GM19463 (cell line): Measurements from ENCODE around the gene TMEM35A.
"Not testable (repeated sequence)": the region's sequence is repeated elsewhere in the genome, so short reads cannot be mapped to it uniquely, and the experiment has no call there.

Experiments used
- ATAC-seq: cut with Tn5 transposase; IDR thresholded peaks from one replicate; pipeline ENCODE4 v1.9.1; 2021; ENCODE audit warnings: mild to moderate bottlenecking, moderate library complexity; ENCODE audit not compliant: unreplicated experiment

TMEM35A gene, protein sequence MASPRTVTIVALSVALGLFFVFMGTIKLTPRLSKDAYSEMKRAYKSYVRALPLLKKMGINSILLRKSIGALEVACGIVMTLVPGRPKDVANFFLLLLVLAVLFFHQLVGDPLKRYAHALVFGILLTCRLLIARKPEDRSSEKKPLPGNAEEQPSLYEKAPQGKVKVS

DNA sequence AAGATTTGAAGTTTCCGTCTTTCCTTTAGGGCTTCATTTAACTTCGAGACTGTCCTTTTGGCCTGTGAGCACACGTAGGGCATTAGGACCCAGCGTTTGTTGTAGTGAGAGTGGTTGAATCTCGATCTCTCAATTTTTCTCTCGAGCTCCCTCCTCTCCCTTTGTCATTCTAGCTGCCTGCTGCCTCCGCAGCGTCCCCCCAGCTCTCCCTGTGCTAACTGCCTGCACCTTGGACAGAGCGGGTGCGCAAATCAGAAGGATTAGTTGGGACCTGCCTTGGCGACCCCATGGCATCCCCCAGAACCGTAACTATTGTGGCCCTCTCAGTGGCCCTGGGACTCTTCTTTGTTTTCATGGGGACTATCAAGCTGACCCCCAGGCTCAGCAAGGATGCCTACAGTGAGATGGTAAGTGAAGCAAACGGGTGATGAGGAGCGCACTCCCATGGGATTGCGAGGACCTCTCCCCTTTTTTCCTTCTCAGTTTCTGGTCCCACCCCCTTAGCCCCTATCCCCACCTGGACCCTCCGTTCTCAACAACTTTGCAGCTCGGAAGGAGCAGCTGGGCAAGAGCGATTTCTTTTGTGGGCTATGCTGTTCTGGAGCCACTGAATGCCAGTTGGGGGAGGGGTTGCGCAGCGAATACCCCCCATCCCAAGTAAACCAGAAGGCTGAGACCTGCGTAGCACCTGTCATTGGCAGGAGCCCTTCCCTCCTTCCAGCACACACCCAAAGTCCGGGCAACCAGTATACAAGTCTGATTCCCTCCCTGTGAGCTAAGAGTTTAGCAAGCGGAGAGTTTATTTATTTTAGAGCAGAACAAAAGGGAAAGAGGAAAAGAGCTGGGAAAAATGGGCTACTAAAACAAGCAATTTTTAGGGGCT, at the start of gene TMEM35A:
Gene TMEM35A (plus strand): TSS at position 164 of the 883 bp plus-strand sequence. CDS start 124 bp downstream, at position 288.
- no peak for ATAC-seq

DNA sequence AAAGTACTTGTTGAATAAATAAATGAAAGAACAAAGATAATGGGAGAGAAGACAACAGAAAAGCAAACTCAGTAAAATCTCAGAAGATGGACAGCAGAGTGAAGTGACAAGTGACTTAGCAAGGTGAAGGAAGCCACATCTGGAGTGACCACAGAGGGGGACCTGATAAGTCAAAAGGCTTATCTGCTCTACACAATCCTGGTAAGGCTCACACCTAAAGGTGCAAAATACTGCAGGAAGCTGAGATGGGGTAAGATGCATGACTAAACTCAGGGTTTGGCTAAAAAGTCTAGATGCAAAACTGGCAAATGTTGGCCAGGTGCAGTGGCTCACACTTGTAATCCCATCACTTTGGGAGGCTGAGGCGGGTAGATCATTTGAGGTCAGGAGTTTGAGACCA, 49.0 kb upstream of the TMEM35A start:
- ATAC-seq = no peak

DNA sequence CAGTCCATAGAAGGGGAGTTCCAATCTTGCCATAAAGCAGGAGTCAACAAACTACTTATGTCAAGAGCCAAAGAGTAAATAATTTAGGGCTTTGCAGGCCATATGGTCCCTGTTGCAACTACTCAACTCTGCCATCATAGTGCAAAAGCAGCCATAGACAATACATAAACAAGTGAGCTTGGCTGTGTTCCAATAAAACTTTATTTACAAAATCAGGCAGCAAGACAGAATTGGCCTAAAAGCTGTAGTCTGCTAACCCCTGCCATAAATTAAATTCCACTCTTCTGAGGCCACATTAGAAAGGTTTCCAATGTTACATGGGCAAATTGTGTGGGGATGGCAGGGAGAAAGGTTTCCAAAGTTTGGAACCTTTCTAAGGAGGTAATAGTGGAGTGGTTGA, 41.4 kb upstream of the TMEM35A start:
- no peak for ATAC-seq

DNA sequence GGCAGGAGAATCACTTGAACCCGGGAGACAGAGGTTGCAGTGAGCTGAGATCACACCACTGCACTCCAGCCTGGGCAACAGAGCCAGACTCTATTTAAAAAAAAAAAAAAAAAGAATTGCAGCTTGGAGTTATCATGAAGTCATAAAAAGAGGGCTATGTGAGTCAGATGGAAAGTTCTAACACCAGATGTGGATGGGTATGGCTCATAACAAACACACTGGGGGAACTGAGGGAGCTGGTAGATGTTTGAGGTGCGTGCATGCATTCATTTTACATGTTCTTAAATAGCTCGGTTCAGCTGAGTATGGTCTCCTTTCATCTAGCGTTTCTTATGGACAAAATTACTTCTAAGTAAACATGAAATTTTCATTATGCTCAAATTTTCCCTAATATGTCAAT, 38.5 kb upstream of the TMEM35A start:
- no peak for ATAC-seq

DNA sequence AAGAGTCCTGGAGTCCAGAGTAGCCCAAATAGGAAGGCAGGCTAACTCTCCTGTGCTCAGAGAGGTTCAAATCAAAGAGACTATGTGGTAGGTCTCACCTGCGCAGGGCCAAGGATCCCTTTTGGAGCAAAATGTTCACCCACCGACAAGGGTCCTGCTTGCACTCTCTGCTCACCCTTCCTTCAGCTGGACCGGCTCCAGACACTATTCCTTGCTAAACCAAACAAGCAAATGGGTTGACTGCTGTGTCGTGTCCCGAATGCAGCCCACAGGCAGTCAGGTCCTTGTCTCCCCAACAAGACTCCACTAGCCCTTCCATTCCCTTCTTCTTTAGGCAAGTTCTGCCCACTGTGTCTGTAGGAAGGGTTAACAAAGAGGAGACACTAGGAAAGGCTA, 27.5 kb upstream of the TMEM35A start:
- no peak for ATAC-seq

DNA sequence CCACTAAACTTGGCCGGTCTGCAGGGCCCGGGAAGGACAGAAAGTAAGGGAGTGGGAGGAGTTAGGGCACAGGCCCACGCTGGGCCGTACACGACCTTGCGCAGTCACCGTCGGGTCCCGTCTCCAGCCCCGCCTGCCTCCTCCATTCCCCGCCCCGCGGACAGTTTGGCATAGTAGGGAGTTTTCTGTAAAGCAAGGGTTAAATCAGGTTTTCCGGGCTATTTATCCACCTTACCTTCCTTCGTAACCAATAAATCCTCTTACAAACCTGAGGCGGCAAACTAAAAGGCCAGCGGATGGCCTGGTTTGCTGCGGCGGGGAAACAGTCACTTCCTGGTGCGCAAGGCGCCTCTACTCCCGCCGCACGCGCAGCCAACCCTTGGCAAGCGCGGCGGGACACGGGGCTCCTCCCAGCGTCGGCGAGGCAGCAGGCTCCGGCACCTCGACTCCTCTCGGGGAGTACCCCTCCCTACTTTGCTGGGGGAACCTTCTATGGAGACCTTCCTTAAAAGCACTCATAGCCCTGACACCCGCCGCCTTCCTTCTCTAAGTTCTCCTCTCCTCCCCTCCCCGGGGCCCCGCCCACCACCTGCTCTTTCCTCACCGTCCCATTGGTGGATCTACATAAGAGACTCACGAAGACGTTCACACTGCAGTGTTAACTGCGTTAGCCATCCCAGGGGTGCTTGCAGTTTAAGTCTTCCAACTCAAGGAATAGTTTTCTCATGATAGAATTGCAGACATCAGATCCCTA, 27.0 kb upstream of the TMEM35A start, which contains the start of gene TRMT2B:
Gene TRMT2B (minus strand): TSS at position 563 of the 754 bp plus-strand sequence. CDS start 9,822 bp downstream, outside the sequence.
- peak; percentile 88 for ATAC-seq

DNA sequence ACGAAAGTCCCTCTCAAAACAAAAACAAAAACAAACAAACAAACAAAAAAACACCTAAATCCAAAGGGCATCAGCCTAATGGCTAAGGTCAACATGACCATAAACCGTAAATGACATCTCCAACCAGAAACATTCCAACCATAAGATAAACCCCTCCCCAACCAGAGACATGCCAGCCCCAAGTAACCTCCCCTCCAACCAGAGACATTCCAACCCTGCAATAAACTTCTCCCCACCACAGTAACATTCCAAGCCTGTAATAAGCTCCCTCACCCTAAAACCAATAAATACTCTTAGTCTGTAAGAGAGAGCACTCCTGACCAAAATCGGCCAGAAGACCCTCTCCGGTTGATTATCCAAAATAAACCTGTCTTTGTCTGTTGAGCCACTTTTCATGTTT, 22.1 kb upstream of the TMEM35A start:
- not testable (repeated sequence) for ATAC-seq

DNA sequence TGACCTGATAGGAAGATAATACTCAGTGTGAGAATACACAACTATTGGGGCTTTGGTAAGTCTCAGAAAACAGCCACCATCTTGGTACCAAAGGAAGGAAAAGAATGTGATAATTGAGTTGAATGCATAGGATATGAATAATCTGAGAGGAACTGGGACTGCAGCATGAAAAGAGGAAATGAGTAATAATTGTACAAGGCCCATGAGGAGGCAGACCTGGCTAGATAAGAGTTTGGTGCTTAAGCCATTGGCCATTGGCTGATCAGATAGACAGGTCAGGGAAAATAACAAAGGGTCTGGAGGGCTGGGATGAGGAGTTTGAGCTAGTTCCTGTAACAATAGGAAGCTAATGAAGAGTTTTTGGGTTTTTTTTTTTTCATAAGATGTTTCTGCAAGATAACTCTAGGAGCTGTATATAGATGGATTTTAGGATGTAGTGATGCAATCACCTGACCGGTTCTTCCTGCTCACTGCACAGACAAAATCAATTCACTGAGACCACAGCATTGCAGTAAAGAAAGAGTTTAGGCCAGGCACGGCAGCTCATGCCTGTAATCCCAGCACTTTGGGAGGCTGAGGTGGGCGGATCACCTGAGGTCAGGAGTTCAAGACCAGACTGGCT, 21.5 kb upstream of the TMEM35A start:
- peak; percentile 83 for ATAC-seq

DNA sequence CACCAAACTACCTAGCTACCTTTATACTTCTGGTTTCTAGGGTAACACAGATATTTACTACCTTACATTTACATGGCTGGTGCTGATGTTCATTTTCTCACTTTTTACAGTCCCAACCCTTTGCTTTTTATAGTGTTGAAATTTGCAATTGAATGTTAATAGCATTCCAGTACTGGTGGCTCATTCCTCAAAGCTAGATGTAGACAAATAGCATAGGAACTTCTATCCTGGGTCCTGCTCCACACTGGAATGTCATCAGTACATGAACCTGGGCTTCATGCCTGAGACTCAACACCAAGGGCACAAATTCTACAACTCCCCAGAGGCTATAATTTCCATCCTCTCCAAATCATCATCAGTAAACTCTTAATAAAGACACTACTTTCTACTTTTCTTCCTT, 16.5 kb upstream of the TMEM35A start:
- no peak for ATAC-seq

DNA sequence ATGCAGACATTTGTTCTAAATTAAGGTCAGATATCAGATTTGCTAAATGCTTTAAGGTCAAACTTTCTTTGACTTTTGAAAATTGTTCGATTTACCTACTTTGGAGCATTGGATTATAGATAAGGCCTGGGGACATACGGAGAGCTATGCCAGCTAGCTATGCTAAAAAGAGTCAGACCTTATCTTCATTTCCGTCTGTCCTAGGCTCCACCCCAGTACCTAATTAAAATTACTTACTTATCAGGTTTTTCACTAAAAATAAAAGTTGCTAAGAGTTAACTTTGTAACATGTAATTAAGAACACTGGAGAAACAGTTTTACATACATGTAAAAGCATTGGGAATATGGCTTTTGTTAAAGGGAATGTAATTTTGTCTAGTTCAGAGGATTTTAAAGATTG, 7.1 kb upstream of the TMEM35A start:
- no peak for ATAC-seq

DNA sequence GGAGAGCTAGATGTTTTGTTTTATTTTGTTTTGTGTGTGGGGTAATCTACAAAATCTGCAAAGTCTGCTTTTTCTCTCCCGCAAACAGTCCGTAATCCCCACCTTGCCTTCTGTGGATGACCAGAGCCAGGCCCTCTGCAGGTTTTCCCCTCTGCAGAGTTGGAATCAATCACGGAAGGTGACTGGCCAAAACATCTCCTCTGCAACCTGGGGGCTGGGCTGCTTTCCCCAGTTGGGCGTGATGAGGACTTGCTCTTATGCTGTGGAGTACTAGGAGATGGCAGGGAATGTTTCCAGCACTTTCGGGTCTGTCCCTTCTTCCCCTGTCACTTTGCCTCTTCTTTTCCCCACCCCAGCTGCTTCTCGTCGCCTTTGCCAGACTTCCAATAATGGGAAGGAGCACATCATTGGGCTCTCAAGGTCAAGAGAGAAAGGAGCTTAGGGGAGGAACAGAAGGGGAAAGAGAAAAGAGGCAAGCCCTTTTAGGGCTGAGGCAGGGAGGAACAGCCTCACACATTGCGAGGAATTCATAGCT, 1.1 kb downstream of the TMEM35A start:
- ATAC-seq = no peak

DNA sequence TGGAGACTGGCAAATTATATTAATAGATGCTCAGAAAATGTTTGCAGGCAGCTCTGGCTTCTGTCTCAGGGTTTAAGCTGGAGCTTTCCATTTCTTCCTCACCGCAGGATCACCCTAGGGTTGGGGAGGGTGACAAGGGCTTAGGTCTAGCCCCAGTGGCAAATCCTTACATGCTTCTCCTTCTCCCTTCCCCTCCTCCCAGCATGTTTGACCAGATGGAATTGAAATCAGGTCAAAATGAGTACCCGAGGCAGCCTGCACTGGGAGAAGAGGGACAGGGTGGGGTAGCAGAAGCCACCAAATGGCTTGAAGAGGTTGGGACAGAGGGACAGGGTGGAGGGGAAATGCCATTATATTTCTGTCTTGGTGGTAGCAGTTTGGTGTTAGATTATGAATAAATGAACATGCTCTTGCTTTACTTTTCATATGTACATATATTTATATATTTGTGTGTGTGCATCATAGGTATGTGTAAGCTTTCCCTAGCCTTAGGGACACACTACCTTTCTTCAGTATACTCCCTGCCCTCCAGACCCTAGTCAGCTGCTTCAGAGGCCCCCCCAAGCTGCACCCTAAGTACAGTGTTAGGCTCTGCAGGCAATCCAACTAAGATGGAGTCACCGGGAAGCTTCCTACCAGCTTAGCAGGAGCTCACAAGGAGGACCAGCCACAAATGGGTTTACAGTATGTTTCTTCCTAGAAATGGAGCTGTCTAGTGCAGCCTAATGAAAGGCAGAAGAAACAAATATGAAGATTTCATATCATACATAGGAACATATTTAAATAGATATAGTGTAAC, 1.8 kb downstream of the TMEM35A start:
- ATAC-seq = no peak

DNA sequence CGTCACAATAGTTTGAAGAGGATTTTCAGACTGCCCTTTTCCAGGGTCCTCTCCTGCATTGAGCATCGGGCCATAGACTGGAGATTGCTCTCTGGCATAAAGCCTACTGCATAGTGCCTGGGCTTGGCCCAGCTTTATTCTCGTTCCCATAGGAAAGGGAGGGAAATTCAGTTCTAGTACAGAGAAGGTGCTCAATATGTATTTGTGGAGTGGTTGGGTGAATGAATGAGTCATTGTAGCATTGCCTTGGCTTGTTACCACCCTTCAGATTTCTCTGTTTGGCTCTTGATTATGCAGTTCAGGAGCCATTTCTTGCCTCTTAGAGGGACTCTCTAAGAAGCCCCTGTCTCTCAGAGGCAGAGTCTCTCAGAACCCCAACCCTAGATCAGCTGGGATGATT, 2.6 kb downstream of the TMEM35A start:
- no peak for ATAC-seq

DNA sequence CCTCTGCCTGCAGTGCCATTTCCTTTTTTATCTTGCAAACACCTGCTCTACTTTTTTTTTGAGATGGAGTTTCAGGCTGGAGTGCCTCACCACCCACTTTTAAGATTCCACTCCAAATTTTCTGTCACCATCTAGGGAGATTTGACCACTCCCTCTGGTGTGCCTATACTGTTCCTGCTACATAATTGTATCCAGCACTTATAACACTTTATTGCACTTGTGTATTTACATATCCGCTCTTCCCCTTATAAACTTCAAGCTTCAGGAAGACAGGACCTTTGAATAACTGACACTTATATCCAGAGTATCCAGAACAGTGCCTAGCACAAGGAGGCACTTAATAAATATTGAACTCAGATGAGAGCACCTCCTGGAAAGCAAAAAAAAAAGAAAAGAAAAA, 13.1 kb downstream of the TMEM35A start:
- ATAC-seq = no peak

DNA sequence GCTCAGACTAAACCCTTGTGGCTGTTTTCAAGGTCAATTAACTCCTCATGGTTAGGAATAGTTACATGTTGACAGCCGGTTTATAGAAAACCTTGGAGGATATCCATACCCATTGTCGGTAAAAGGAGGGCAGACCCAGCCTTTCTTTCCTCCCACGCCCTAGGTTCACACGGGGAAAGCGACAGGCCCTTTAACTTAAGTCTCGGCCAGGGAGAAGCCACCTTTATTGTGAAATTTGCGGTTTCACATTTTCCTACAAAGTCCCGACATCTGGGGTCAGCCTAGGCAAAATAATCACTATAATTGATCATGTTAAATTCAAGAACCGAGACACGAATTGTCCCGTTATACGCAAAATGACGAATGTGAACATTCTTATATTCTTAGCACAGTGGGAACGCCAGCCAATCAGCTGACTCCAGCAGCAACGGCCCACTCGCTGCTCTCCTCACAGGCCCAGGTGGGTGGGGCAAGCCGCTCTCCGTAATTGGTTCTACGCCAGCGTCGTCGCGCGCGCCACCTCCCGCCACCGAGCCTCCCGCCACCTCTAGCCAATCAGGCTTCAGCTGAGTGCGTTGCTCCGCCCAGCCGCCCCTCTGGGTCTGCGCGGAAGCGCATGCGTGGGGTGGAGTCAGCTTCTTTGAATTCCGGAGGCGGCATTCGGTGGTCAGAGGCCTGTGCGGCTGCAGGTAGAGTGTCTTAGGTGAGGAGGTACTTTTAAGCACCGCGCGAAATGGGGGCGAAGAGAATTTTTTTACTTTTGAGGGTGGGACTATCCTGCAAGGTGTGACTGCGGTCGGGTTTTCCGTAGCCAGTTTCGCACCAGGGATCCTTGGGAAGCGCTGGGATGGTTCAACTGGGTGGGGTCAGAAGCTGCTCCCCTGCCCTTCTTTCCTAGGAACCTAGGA, 19.1 kb downstream of the TMEM35A start, which contains the start of gene CENPI:
Gene CENPI (plus strand): TSS at position 659 of the 908 bp plus-strand sequence. CDS start 2,867 bp downstream, outside the sequence.
- ATAC-seq = peak; percentile 99

DNA sequence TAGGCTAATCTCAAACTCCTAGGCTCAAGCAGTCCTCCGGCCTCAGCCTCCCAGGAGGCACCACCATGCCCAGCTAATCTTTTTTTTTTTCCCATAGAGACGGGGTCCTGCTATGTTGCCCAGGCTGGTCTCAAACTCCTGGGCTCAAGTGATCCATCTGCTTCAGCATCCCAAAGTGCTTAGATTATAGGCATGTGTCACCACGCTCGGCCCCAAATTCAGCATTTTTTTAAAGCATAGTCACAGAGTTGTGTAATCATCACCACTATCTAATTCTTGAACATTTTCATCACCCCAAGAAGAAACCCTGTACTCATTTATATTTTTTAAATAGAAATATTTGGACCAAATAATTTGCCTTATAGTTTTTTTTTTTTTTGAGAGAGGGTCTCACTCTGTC, 29.6 kb downstream of the TMEM35A start:
- no peak for ATAC-seq

DNA sequence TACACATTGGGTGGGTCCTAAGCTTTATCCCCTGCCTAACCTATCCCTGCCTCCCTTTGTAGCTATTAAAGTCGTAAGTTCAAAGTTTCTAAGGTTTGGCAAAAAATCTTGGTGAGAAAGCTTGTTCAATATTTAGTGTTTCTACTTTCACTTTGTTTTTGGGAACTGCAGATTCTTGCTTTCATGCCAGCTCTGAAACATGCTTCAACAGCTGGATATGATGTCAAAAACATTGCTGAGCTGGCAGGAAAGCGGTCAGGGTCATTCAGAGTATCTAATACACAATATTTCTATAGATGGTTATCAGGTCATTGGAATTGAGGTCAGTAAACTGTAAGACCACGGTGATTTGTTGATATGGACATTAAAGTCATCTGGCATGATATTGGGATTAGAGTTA, 39.0 kb downstream of the TMEM35A start:
- no peak for ATAC-seq

DNA sequence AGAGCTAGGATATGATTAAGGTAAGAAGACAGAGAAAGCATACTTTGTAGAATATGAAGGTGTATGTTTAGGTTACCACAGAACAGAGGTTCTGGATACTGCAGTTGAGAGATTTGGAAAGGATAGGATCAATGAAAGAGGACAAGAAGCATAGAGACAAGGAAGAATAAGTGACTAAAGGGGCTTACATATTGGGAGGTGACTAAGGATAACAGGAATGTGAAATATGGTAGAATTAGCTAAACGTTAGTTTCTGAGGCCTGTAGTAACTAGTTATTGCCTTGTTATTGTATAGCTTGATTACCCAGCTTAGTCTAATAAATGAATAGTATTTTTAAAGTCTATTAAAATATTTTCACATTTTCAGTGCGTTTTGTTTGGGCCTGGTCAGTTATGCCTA, 57.6 kb downstream of the TMEM35A start:
- ATAC-seq = no peak
